RWPE2 (cell line): ENCODE data around the gene VTI1A.
A peak's percentile ranks its signal among the peaks of the same experiment; 100 is the strongest.

ENCODE experiments used
- ATAC-seq: fragments of 200-7000 bp; cut with Tn5 transposase; 3 replicates; pipeline ENCODE4 v1.9.1; 2021; ENCODE audit warnings: low read depth
- DNase-seq: peaks from one replicate; pipeline ENCODE4 v3.0.0-alpha.2; 2020; ENCODE audit warnings: low spot score
- H3K27ac ChIP-seq: fragments of 450-650 bp; 2 replicates; pipeline ENCODE4 v1.5.1; 2017; ENCODE audit warnings: mild to moderate bottlenecking; ENCODE audit not compliant: poor library complexity, severe bottlenecking
- H3K27me3 ChIP-seq: fragments of 250-450 bp; sonication (Bioruptor Pico); 2 replicates; pipeline ENCODE4 v1.5.1; 2021; ENCODE audit warnings: mild to moderate bottlenecking, moderate library complexity; ENCODE audit not compliant: insufficient read depth, poor library complexity, severe bottlenecking
- H3K36me3 ChIP-seq: fragments of 250-450 bp; sonication (Bioruptor Pico); 2 replicates; pipeline ENCODE4 v1.5.1; 2020; ENCODE audit warnings: low read depth, mild to moderate bottlenecking, moderate library complexity
- H3K4me1 ChIP-seq: fragments of 250-450 bp; sonication (Bioruptor Pico); 2 replicates; pipeline ENCODE4 v1.5.1; 2021; ENCODE audit warnings: mild to moderate bottlenecking, moderate library complexity; ENCODE audit not compliant: insufficient read depth, poor library complexity, severe bottlenecking
- H3K4me3 ChIP-seq: fragments of 250-450 bp; sonication (Bioruptor Pico); 2 replicates; pipeline ENCODE4 v1.5.1; 2021; ENCODE audit warnings: mild to moderate bottlenecking, moderate library complexity; ENCODE audit not compliant: severe bottlenecking
- H3K9me3 ChIP-seq: fragments of 250-450 bp; sonication (Bioruptor Pico); 2 replicates; pipeline ENCODE4 v1.5.1; 2021; ENCODE audit warnings: mild to moderate bottlenecking, moderate library complexity; ENCODE audit not compliant: severe bottlenecking
- TF ChIP-seq, protein P1 (sequence below): fragments of 450-650 bp; IDR thresholded peaks from one replicate; pipeline ENCODE4 v1.5.1; 2017; ENCODE audit warnings: mild to moderate bottlenecking, moderate library complexity; ENCODE audit not compliant: poor library complexity, severe bottlenecking

Gene VTI1A

DNA sequence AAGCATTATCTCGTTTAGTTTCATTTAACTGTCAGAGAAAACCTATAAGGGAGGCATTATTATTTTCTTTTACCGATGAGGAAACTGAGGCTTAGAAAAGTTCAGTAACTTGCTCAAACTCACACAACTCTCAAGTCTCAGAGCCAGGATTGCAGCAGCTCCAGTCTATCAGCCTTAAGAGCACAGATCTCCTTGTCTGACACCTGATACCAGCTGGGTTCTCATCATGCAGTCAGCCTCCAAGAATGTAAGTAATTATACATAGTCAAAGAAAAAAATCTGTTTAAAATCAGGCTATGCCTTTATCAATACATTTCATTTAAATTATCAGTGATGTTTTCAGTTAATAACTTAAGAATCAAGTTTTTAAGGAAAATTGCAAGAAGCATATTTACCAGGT lies 266.4 kb downstream of the VTI1A start:
- TF ChIP-seq, protein P1, sequence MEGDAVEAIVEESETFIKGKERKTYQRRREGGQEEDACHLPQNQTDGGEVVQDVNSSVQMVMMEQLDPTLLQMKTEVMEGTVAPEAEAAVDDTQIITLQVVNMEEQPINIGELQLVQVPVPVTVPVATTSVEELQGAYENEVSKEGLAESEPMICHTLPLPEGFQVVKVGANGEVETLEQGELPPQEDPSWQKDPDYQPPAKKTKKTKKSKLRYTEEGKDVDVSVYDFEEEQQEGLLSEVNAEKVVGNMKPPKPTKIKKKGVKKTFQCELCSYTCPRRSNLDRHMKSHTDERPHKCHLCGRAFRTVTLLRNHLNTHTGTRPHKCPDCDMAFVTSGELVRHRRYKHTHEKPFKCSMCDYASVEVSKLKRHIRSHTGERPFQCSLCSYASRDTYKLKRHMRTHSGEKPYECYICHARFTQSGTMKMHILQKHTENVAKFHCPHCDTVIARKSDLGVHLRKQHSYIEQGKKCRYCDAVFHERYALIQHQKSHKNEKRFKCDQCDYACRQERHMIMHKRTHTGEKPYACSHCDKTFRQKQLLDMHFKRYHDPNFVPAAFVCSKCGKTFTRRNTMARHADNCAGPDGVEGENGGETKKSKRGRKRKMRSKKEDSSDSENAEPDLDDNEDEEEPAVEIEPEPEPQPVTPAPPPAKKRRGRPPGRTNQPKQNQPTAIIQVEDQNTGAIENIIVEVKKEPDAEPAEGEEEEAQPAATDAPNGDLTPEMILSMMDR, result no peak
- Histone ChIP-seq H3K27me3 (no peaks in the 10 kb centered on the region), H3K27ac (no peak overlapping the region), H3K4me1 (peaks cover 5% of the 10 kb centered on the region), H3K36me3 (no peaks in the 10 kb centered on the region), H3K4me3 (no peak overlapping the region), H3K9me3 (no peaks in the 10 kb centered on the region)
- DNase-seq, result no peak
- no peak for ATAC-seq

DNA sequence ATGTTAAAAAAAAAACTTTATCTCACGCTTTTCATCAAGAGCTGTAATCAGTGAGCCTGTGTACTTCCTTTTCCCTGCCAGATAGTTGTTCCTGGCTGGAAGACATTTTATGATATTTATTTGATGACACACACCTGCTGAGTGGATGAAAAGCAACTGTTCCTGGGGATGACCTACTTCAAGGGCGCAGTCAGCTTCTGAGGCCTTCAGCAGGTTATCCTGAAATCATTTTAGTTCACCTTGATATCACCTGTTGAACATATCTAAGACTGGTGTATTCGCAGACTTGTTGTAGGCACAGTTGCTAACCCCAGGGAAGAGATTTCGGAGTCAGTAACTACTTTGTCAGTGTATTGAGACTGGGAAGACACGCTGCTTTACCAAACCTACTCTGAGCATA lies 268.6 kb downstream of the VTI1A start:
- H3K9me3 ChIP-seq, result no peaks in the 10 kb centered on the region
- H3K4me1 ChIP-seq, result peaks cover 5% of the 10 kb centered on the region
- H3K27ac ChIP-seq, result no peak overlapping the region
- TF ChIP-seq, protein P1, result no peak
- no peak for ATAC-seq
- no peak for DNase-seq
- H3K27me3 ChIP-seq, result no peaks in the 10 kb centered on the region
- no peak overlapping the region for H3K4me3 ChIP-seq
- no peaks in the 10 kb centered on the region for H3K36me3 ChIP-seq

DNA sequence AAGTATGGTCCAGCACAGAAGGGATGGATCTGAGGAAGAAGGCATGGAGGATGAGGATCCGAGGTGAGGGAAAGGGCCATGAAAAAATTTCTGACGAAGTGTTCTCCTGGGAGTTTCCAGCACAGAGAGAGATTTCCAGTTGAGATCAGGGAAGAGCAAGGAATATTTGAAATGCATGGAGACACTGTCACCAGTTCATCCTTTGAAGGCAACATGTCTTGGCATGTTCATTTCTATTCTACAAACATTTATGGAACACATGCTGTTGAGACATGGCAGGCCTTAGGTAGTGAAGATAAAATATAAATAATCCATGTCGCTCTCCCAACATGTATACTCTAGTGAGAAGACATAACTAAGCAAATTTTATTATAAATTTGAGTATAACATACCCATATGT lies 269.1 kb downstream of the VTI1A start:
- TF ChIP-seq, protein P1, result no peak
- no peak overlapping the region for H3K4me3 ChIP-seq
- H3K36me3 ChIP-seq, result no peaks in the 10 kb centered on the region
- no peak for DNase-seq
- ATAC-seq, result no peak
- peaks cover 5% of the 10 kb centered on the region for H3K4me1 ChIP-seq
- no peak overlapping the region for H3K27ac ChIP-seq
- H3K9me3 ChIP-seq, result no peaks in the 10 kb centered on the region
- H3K27me3 ChIP-seq, result no peaks in the 10 kb centered on the region

DNA sequence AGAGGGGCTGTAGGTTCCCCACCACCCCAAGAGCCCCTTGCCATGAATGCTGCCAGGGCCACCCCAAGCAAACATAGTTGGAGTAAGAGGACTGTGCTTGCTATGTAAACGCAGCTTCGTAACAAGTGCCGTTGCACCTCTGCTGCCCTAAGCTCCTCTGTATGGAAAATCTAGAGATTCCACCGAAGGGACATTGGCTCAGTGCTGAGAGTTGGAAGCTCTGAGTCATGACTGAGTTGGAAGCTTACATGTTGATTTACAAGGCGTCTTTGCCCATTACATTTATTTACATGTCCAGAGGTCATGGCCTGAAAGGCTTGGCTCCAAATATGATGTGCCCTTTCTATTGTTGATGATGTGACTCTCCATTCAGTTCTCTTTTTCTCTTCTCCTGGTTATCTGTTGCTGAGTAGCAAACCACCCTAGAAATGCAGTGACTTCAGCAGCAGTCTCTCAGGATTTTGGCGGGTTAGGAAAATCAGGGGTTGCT lies 270.0 kb downstream of the VTI1A start:
- no peak overlapping the region for H3K4me3 ChIP-seq
- H3K27ac ChIP-seq, result no peak overlapping the region
- TF ChIP-seq, protein P1, result no peak
- peaks cover 5% of the 10 kb centered on the region for H3K4me1 ChIP-seq
- no peaks in the 10 kb centered on the region for H3K27me3 ChIP-seq
- no peak for DNase-seq
- peak; percentile 64 for ATAC-seq
- no peaks in the 10 kb centered on the region for H3K9me3 ChIP-seq
- no peaks in the 10 kb centered on the region for H3K36me3 ChIP-seq

DNA sequence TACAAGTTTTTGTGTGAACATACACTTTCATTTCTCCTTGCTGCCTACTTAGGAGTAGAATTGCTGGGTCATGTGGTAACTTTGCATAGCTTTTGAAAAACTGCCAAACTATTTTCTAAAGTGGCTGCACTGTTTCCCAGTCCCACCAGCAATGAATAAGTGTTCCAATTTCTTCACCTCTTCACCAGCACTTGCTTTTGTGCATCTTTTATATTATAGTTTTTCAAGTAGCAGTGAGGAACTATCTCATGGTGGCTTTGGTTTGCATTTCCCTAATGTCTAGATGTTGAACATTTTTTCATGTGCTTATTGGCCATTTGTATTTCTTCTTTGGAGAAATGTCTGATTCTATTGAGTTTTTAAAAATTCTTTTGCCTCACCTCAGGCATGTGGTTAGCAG lies 273.2 kb downstream of the VTI1A start:
- no peaks in the 10 kb centered on the region for H3K36me3 ChIP-seq
- peaks cover 5% of the 10 kb centered on the region for H3K4me1 ChIP-seq
- no peak overlapping the region for H3K4me3 ChIP-seq
- H3K27me3 ChIP-seq, result no peaks in the 10 kb centered on the region
- DNase-seq (no peak), ATAC-seq (no peak)
- TF ChIP-seq, protein P1, result no peak
- no peaks in the 10 kb centered on the region for H3K9me3 ChIP-seq
- H3K27ac ChIP-seq, result no peak overlapping the region
